Activated T-helper 1 cell treated with anti-CD3 and anti-CD28 coated beads, Interleukin-2, amount 50 U/mL, for 16 hours (primary cell): Measurements from ENCODE around the gene NKD2.

Experiments used
- DNase-seq, 2 donors: peaks; one replicate each; pipeline ENCODE4 v3.0.0-alpha.2; 2020; ENCODE audit warnings: low read depth in 1 of 2, low spot score in 1 of 2

The NKD2 gene

GRCh38 chr5:1029282-1029944, 20.8 kb downstream of the NKD2 start:
- no peak for DNase-seq

- no peak for DNase-seq
Measured at GRCh38 chr5:1029945-1030625, 21.5 kb downstream of the NKD2 start.

GRCh38 chr5:1030801-1031271, 22.2 kb downstream of the NKD2 start:
- DNase-seq = no peak

GRCh38 chr5:1031306-1031959, 22.8 kb downstream of the NKD2 start:
- DNase-seq = no peak

- DNase-seq = no peak
Measured at GRCh38 chr5:1032011-1032410, 23.4 kb downstream of the NKD2 start.

GRCh38 chr5:1032551-1033027, 24.0 kb downstream of the NKD2 start:
- no peak for DNase-seq

GRCh38 chr5:1033178-1033577, 24.6 kb downstream of the NKD2 start:
- DNase-seq = no peak

GRCh38 chr5:1033606-1034420, 25.2 kb downstream of the NKD2 start:
- no peak for DNase-seq

GRCh38 chr5:1034421-1034905, 25.9 kb downstream of the NKD2 start:
- no peak for DNase-seq

GRCh38 chr5:1034986-1035385, 26.4 kb downstream of the NKD2 start:
- no peak for DNase-seq

GRCh38 chr5:1035421-1036405, 27.1 kb downstream of the NKD2 start:
- DNase-seq = no peak

GRCh38 chr5:1036504-1037122, 28.0 kb downstream of the NKD2 start:
- no peak for DNase-seq

GRCh38 chr5:1037123-1037670, 28.6 kb downstream of the NKD2 start:
- no peak for DNase-seq

- no peak for DNase-seq
Measured at GRCh38 chr5:1037671-1038416, 29.2 kb downstream of the NKD2 start.

GRCh38 chr5:1038417-1039209, 30.0 kb downstream of the NKD2 start:
- no peak for DNase-seq

- no peak for DNase-seq
Measured at GRCh38 chr5:1039210-1039548, 30.6 kb downstream of the NKD2 start.

GRCh38 chr5:1039706-1040260, 31.2 kb downstream of the NKD2 start:
- DNase-seq = no peak

- DNase-seq = no peak
Measured at GRCh38 chr5:1040571-1040970, 32.0 kb downstream of the NKD2 start.
